ENCODE data around the gene CHRM2. TPM values are rescaled to one million over a fixed set of nuclear protein-coding genes. Genes with fewer than 3 reads are reported as not detected.

Gene CHRM2
- total RNA-seq, 1 experiment from 2014 or later, result not detected

GRCh38 chr7:137003086-137003485 is 134.6 kb downstream of the CHRM2 start:
- DNase-seq, result no peak
- no peak overlapping the region for H3K27ac ChIP-seq (ENCODE audit: insufficient read length, low read depth, low read length)
- no peak overlapping the region for H2AFZ ChIP-seq (ENCODE audit: low read length)
- TF ChIP-seq, protein P1, sequence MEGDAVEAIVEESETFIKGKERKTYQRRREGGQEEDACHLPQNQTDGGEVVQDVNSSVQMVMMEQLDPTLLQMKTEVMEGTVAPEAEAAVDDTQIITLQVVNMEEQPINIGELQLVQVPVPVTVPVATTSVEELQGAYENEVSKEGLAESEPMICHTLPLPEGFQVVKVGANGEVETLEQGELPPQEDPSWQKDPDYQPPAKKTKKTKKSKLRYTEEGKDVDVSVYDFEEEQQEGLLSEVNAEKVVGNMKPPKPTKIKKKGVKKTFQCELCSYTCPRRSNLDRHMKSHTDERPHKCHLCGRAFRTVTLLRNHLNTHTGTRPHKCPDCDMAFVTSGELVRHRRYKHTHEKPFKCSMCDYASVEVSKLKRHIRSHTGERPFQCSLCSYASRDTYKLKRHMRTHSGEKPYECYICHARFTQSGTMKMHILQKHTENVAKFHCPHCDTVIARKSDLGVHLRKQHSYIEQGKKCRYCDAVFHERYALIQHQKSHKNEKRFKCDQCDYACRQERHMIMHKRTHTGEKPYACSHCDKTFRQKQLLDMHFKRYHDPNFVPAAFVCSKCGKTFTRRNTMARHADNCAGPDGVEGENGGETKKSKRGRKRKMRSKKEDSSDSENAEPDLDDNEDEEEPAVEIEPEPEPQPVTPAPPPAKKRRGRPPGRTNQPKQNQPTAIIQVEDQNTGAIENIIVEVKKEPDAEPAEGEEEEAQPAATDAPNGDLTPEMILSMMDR (conservative IDR thresholded peaks at IDR 0.05), result no peak
- H4K20me1 ChIP-seq (ENCODE audit: control insufficient read depth, insufficient read depth, insufficient read length), result no peaks in the 10 kb centered on the region
- H3K4me2 ChIP-seq (ENCODE audit: insufficient read depth, insufficient read length, low read length), result no peak overlapping the region
- no peak overlapping the region for H2AK5ac ChIP-seq (ENCODE audit: insufficient read length, low read length)
- Mint-ChIP-seq H3K4me1 (peaks cover 10 to 12% of the 10 kb centered on the region in 2 experiments), H3K36me3 (ENCODE audit: insufficient read depth in 1 of 3, low read depth in 3 of 3) (no peaks in the 10 kb centered on the region), H3K27ac (no peak overlapping the region), H3K4me3 (no peak overlapping the region), H3K27me3 (ENCODE audit: low read depth) (no peaks in the 10 kb centered on the region; the same call in 1 of the 2 replicates), H3K9me3 (no peaks in the 10 kb centered on the region)
- no peak overlapping the region for H3T11ph ChIP-seq (ENCODE audit: low read length)
- H3K79me2 ChIP-seq (ENCODE audit: insufficient read depth, low read length), result no peaks in the 10 kb centered on the region
- no peak overlapping the region for H2BK20ac ChIP-seq (ENCODE audit: low read depth, low read length, poor library complexity, severe bottlenecking)
- H3K23ac ChIP-seq (ENCODE audit: insufficient read length, low read depth, low read length), result no peak overlapping the region
- H3K18ac ChIP-seq (ENCODE audit: insufficient read length, low read depth, low read length), result no peak overlapping the region
- no peak overlapping the region for H4K8ac ChIP-seq (replicated peaks; ENCODE audit: insufficient read length, low read depth, low read length)
- H4K5ac ChIP-seq (ENCODE audit: insufficient read length, low read depth, low read length), result no peak overlapping the region
- H2BK120ac ChIP-seq (ENCODE audit: low read depth, low read length, poor library complexity, severe bottlenecking), result no peak overlapping the region
- H2BK5ac ChIP-seq (ENCODE audit: insufficient read length, low read length), result no peak overlapping the region
- H2BK15ac ChIP-seq (ENCODE audit: low read depth, low read length), result no peak overlapping the region
- H3K14ac ChIP-seq (ENCODE audit: insufficient read depth, low read length), result no peak overlapping the region
- no CpG with 5 or more reads among the region's 2 CpGs for whole genome bisulfite sequencing (ENCODE audit: extremely low coverage, insufficient read length, low lambda C conversion rate)
- H3K4ac ChIP-seq (ENCODE audit: low read depth, low read length), result no peak overlapping the region
- no peak overlapping the region for H4K91ac ChIP-seq (ENCODE audit: insufficient read length, low read depth, low read length)
- no peak overlapping the region for H3K56ac ChIP-seq (ENCODE audit: insufficient read length, low read depth, low read length)
- H3K9ac ChIP-seq (ENCODE audit: extremely low read depth, insufficient read length, low read length), result no peak overlapping the region
- no peaks in the 10 kb centered on the region for H3K79me1 ChIP-seq (ENCODE audit: insufficient read depth, low read depth, low read length, poor library complexity, severe bottlenecking)
- H3K4me1 ChIP-seq (ENCODE audit: insufficient read depth, low read length), result peaks cover 6% of the 10 kb centered on the region; the same call in 1 of the 2 replicates
- no peaks in the 10 kb centered on the region for H3K27me3 ChIP-seq (ENCODE audit: insufficient read depth, low read length)
- H3K23me2 ChIP-seq (ENCODE audit: insufficient read length, low read depth, low read length, poor library complexity, severe bottlenecking), result no peaks in the 10 kb centered on the region
- H3K9me3 ChIP-seq (ENCODE audit: control insufficient read depth, low read depth, low read length), result no peaks in the 10 kb centered on the region
- H2BK12ac ChIP-seq (ENCODE audit: insufficient read length, low read depth, low read length), result no peak overlapping the region
